ENCODE measurements around the gene ACTR8. TPM values are rescaled to one million over a fixed set of nuclear protein-coding genes. Genes with fewer than 3 reads are reported as not detected.

The ACTR8 gene
- total RNA-seq, 1 donor from 2014 or later = 43.6 TPM

- H3K36me3 Mint-ChIP-seq (ENCODE audit: low read depth, unreplicated experiment) = peaks cover 16% of the 10 kb centered on the region
These were observed 1.3 kb downstream of the ACTR8 start for GRCh38 chr3:53880396-53881345.

DNA sequence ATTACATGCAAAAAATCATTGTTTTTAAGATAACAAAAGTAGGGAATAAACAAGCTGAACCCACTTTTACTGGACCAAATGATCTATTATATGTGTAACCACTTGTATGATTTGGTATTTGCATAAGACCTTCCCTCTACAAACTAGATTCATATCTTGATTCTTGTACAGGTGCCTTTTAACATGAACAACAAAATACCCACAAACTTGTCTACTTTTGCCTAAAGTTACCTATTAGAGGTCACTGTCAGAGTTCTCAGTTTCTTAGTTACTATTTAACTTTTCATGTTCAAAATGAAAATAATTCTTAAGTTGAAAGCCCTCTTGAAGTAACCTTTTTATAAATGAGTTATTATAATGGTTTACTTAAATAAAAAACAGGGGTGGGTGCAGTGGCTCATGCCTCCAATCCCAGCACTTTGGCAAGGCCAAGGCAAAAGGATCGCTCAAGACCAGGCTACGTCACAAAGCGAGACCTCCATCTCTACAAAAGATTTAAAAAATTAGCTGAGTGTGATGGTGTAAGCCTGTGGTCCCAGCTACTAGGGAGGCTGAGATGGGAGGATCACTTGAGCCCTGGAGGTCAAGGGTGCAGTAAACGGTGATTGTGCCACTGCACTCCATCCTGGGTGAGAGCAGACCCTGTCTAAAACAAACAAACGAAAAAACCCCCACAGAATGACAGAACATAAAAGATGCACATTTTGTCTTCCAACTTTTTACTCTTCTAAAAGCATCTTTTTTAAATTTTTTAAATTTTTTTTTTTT is 16.0 kb downstream of the ACTR8 start:
- no peak overlapping the region for H3K9ac ChIP-seq (ENCODE audit: low read length)
- no peak for TF ChIP-seq CTCF (IDR thresholded peaks at IDR 0.05; ENCODE audit: insufficient read depth, low read depth, low read length)
- no peak for TF ChIP-seq EZH2 (IDR thresholded peaks at IDR 0.05; ENCODE audit: insufficient read depth, low read length)
- H3K27me3 ChIP-seq (ENCODE audit: insufficient read depth, low read length) = no peaks in the 10 kb centered on the region
- Mint-ChIP-seq H3K36me3 (ENCODE audit: low read depth, unreplicated experiment) (peaks cover 12% of the 10 kb centered on the region), H3K4me3 (ENCODE audit: unreplicated experiment) (no peak overlapping the region), H3K4me1 (ENCODE audit: low read depth, unreplicated experiment) (no peaks in the 10 kb centered on the region), H3K9me3 (ENCODE audit: unreplicated experiment) (no peaks in the 10 kb centered on the region), H3K27ac (ENCODE audit: unreplicated experiment) (no peak overlapping the region), H3K27me3 (ENCODE audit: low read depth, unreplicated experiment) (no peaks in the 10 kb centered on the region)
- peaks cover 40% of the 10 kb centered on the region for H3K36me3 ChIP-seq (ENCODE audit: insufficient read depth, low read length)
- peaks cover 11% of the 10 kb centered on the region for H4K20me1 ChIP-seq (ENCODE audit: insufficient read depth, low read length)
- H3K27ac ChIP-seq (ENCODE audit: low read depth, low read length) = no peak overlapping the region
- H3K4me2 ChIP-seq (ENCODE audit: low read length) = no peak overlapping the region
- H2AFZ ChIP-seq (ENCODE audit: low read depth, low read length) = no peak overlapping the region
- no peak overlapping the region for H3K4me3 ChIP-seq (ENCODE audit: insufficient read depth, low read depth, low read length)
- no peaks in the 10 kb centered on the region for H3K9me3 ChIP-seq (ENCODE audit: insufficient read depth, low read depth, low read length)
- FAIRE-seq = no peak
- no peaks in the 10 kb centered on the region for H3K4me1 ChIP-seq (ENCODE audit: insufficient read depth, low read length)
- no peaks in the 10 kb centered on the region for H3K79me2 ChIP-seq (ENCODE audit: insufficient read depth, low read length)
- DNase-seq (ENCODE audit: low read depth) = no peak

More at GRCh38 chr3:53880396-53881345, 1.3 kb downstream of the ACTR8 start:
- peak overlapping the region; percentile 87 for H2AFZ ChIP-seq (ENCODE audit: low read depth, low read length)
- peak overlapping the region; percentile 92 for H3K9ac ChIP-seq (ENCODE audit: low read length)
- H3K27me3 Mint-ChIP-seq (ENCODE audit: low read depth, unreplicated experiment) = no peaks in the 10 kb centered on the region
- H3K4me3 ChIP-seq (ENCODE audit: insufficient read depth, low read depth, low read length) = peak overlapping the region; percentile 90
- H3K27ac Mint-ChIP-seq (ENCODE audit: unreplicated experiment) = peak overlapping the region; percentile 96
- no peaks in the 10 kb centered on the region for H3K9me3 ChIP-seq (ENCODE audit: insufficient read depth, low read depth, low read length)
- peaks cover 20% of the 10 kb centered on the region for H3K79me2 ChIP-seq (ENCODE audit: insufficient read depth, low read length)
- FAIRE-seq = no peak
- peaks cover 18% of the 10 kb centered on the region for H3K4me1 Mint-ChIP-seq (ENCODE audit: low read depth, unreplicated experiment)
- peak overlapping the region; percentile 88 for H3K4me2 ChIP-seq (ENCODE audit: low read length)
- no peak for TF ChIP-seq EZH2 (IDR thresholded peaks at IDR 0.05; ENCODE audit: insufficient read depth, low read length)
- TF ChIP-seq CTCF (IDR thresholded peaks at IDR 0.05; ENCODE audit: insufficient read depth, low read depth, low read length) = no peak
- peak; percentile 44 for DNase-seq (ENCODE audit: low read depth)
- peak overlapping the region; percentile 83 for H3K27ac ChIP-seq (ENCODE audit: low read depth, low read length)
- peak overlapping the region; percentile 98 for H3K4me3 Mint-ChIP-seq (ENCODE audit: unreplicated experiment)
- peaks cover 12% of the 10 kb centered on the region for H3K4me1 ChIP-seq (ENCODE audit: insufficient read depth, low read length)
- no peaks in the 10 kb centered on the region for H3K9me3 Mint-ChIP-seq (ENCODE audit: unreplicated experiment)
- H3K27me3 ChIP-seq (ENCODE audit: insufficient read depth, low read length) = no peaks in the 10 kb centered on the region
- H4K20me1 ChIP-seq (ENCODE audit: insufficient read depth, low read length) = peaks cover 10% of the 10 kb centered on the region
- peaks cover 41% of the 10 kb centered on the region for H3K36me3 ChIP-seq (ENCODE audit: insufficient read depth, low read length)
